Smooth muscle cell (in vitro differentiated cells): ENCODE results near the gene PLCH1. TPM values are rescaled to one million over a fixed set of nuclear protein-coding genes. Genes with fewer than 3 reads are reported as not detected.

Experiments
- DNase-seq: peaks from one replicate; lab custom pipeline; 2025; ENCODE audit not compliant: unreplicated experiment; lab: John Stamatoyannopoulos, UW
- H2AFZ ChIP-seq: fragments of 200-600 bp; sonication (generic); 2 replicates; pipeline ENCODE4 v1.6.0; 2016; ENCODE audit warnings: antibody characterized with exemption, low read depth, mild to moderate bottlenecking
- H3F3A ChIP-seq: fragments of 200-600 bp; sonication (generic); 2 replicates; pipeline ENCODE4 v1.6.0; 2017; ENCODE audit warnings: antibody characterized with exemption, low read depth
- H3K27ac ChIP-seq: fragments of 200-600 bp; sonication (generic); 2 replicates; pipeline ENCODE4 v1.5.1; 2016; ENCODE audit warnings: low read depth, mild to moderate bottlenecking
- H3K27me3 ChIP-seq: fragments of 200-600 bp; sonication (generic); 2 replicates; pipeline ENCODE4 v1.6.1; 2016; ENCODE audit warnings: low read depth, mild to moderate bottlenecking
- H3K36me3 ChIP-seq: fragments of 200-600 bp; sonication (generic); 2 replicates; pipeline ENCODE4 v1.5.1; 2016; ENCODE audit warnings: low read depth
- H3K4me1 ChIP-seq: fragments of 200-600 bp; sonication (generic); 2 replicates; pipeline ENCODE4 v1.5.1; 2016; ENCODE audit warnings: low read depth
- H3K4me2 ChIP-seq: fragments of 200-600 bp; sonication (generic); 2 replicates; pipeline ENCODE4 v1.6.0; 2016; ENCODE audit warnings: mild to moderate bottlenecking
- H3K4me3 ChIP-seq: fragments of 200-600 bp; sonication (generic); 2 replicates; pipeline ENCODE4 v1.5.1; 2016; ENCODE audit warnings: mild to moderate bottlenecking
- H3K79me2 ChIP-seq: fragments of 200-600 bp; sonication (generic); 2 replicates; pipeline ENCODE4 v1.6.0; 2016; ENCODE audit warnings: low read depth, mild to moderate bottlenecking
- H3K9ac ChIP-seq: fragments of 200-600 bp; sonication (generic); 2 replicates; pipeline ENCODE4 v1.6.0; 2016; ENCODE audit warnings: low read depth
- H3K9me3 ChIP-seq: fragments of 200-600 bp; sonication (generic); replicated peaks from 2 replicates; pipeline ENCODE4 v1.5.1; 2016; ENCODE audit warnings: low read depth
- H4K20me1 ChIP-seq: fragments of 200-600 bp; sonication (generic); 2 replicates; pipeline ENCODE4 v1.6.0; 2016; ENCODE audit warnings: low read depth
- CTCF ChIP-seq: fragments of 200-600 bp; sonication (generic); IDR thresholded peaks from 2 replicates; pipeline ENCODE4 v1.5.1; 2017; ENCODE audit warnings: borderline replicate concordance, mild to moderate bottlenecking, antibody characterized with exemption; ENCODE audit not compliant: insufficient read depth, poor library complexity, severe bottlenecking
- WGBS: methylation state at CpG from one replicate; pipeline ENCODE4 v1.1.7; 2016; ENCODE audit warnings: low lambda C conversion rate; 5-methylcytosine and 5-hydroxymethylcytosine counted together
- polyA plus RNA-seq: library from polyadenylated mRNA; unstranded; fragments of >200 nt; fragmentation: Nextera tagmentation; extraction: Ambion mirVana; gene quantifications from 2 replicates; pipeline ENCODE4 v1.2.1, GENCODE V29; 2016
- total RNA-seq: library from RNA; depleted of rRNA; stranded (reverse); fragments of >200 nt; gene quantifications from 2 replicates; pipeline ENCODE4 v1.2.3, GENCODE V29; 2014

PLCH1 gene
- total and polyA plus RNA-seq, 2 experiments from 2014 or later: 0.36 TPM; not detected in 1

GRCh38 chr3:155667988-155668387 is 76.9 kb downstream of the PLCH1 start:
- TF ChIP-seq CTCF: no peak
- H3K4me1 ChIP-seq: peaks cover 6% of the 10 kb centered on the region
- no peak overlapping the region for H3K27ac ChIP-seq
- no peak for DNase-seq
- peaks cover 13% of the 10 kb centered on the region for H3K27me3 ChIP-seq
- WGBS: 92% methylated on average over 2 of the region's 2 CpGs
- no peaks in the 10 kb centered on the region for H3K36me3 ChIP-seq
- H3K79me2 ChIP-seq: no peaks in the 10 kb centered on the region
- peaks cover 3% of the 10 kb centered on the region for H4K20me1 ChIP-seq
- H3K4me2 ChIP-seq: no peak overlapping the region
- no peak overlapping the region for H3K4me3 ChIP-seq
- peaks cover 7% of the 10 kb centered on the region for H3F3A ChIP-seq
- no peaks in the 10 kb centered on the region for H3K9me3 ChIP-seq
- H3K9ac ChIP-seq: no peak overlapping the region
- H2AFZ ChIP-seq: no peak overlapping the region

GRCh38 chr3:155664925-155665695 is 79.8 kb downstream of the PLCH1 start:
- Histone ChIP-seq H3K4me3 (no peak overlapping the region), H3K4me2 (peak overlapping the region; percentile 54), H3K27ac (no peak overlapping the region), H3K9me3 (no peaks in the 10 kb centered on the region), H3K9ac (no peak overlapping the region), H4K20me1 (peaks cover 3% of the 10 kb centered on the region), H3F3A (peaks cover 7% of the 10 kb centered on the region), H2AFZ (no peak overlapping the region), H3K27me3 (peaks cover 4% of the 10 kb centered on the region), H3K4me1 (peaks cover 6% of the 10 kb centered on the region), H3K36me3 (no peaks in the 10 kb centered on the region), H3K79me2 (no peaks in the 10 kb centered on the region)
- DNase-seq: peak; percentile 3
- 59% methylated on average over 4 of the region's 4 CpGs for WGBS
- no peak for TF ChIP-seq CTCF

- H3K4me3 ChIP-seq: no peak overlapping the region
- H3K4me2 ChIP-seq: no peak overlapping the region
- H3K27me3 ChIP-seq: no peaks in the 10 kb centered on the region
- H3K9me3 ChIP-seq: no peaks in the 10 kb centered on the region
- no peak for DNase-seq
- peaks cover 3% of the 10 kb centered on the region for H4K20me1 ChIP-seq
- H2AFZ ChIP-seq: no peak overlapping the region
- peaks cover 6% of the 10 kb centered on the region for H3K4me1 ChIP-seq
- H3K36me3 ChIP-seq: no peaks in the 10 kb centered on the region
- TF ChIP-seq CTCF: no peak
- whole genome bisulfite sequencing: 94% methylated on average over 3 of the region's 3 CpGs
- no peak overlapping the region for H3K9ac ChIP-seq
- no peak overlapping the region for H3K27ac ChIP-seq
- H3K79me2 ChIP-seq: no peaks in the 10 kb centered on the region
- H3F3A ChIP-seq: peaks cover 7% of the 10 kb centered on the region
Measured at GRCh38 chr3:155663467-155664212, 81.2 kb downstream of the PLCH1 start.

- H3K4me1 ChIP-seq: peaks cover 6% of the 10 kb centered on the region
- H3K79me2 ChIP-seq: no peaks in the 10 kb centered on the region
- H3K4me2 ChIP-seq: no peak overlapping the region
- no peak for DNase-seq
- H2AFZ ChIP-seq: no peak overlapping the region
- H3K4me3 ChIP-seq: no peak overlapping the region
- H3K9ac ChIP-seq: no peak overlapping the region
- TF ChIP-seq CTCF: no peak
- no peaks in the 10 kb centered on the region for H3K36me3 ChIP-seq
- H4K20me1 ChIP-seq: peaks cover 3% of the 10 kb centered on the region
- no peak overlapping the region for H3K27ac ChIP-seq
- no peaks in the 10 kb centered on the region for H3K27me3 ChIP-seq
- no peaks in the 10 kb centered on the region for H3K9me3 ChIP-seq
- H3F3A ChIP-seq: peaks cover 7% of the 10 kb centered on the region
Measured at GRCh38 chr3:155661760-155662159, 83.1 kb downstream of the PLCH1 start.
